ENCODE results near the gene PLXNA4. TPM values are rescaled to one million over a fixed set of nuclear protein-coding genes. Genes with fewer than 3 reads are reported as not detected.
A peak's percentile ranks its signal among the peaks of the same experiment; 100 is the strongest.

The PLXNA4 gene
- total and polyA plus RNA-seq, 2 experiments from 2014 or later, result 1.9 to 4.8 TPM

GRCh38 chr7:132272763-132273371 is 303.4 kb downstream of the PLXNA4 start:
- H3K4me2 ChIP-seq, result no peak overlapping the region
- H3K9me2 ChIP-seq (replicated peaks; ENCODE audit: insufficient read depth), result no peaks in the 10 kb centered on the region
- peaks cover 3% of the 10 kb centered on the region for H3K27me3 ChIP-seq
- H3K79me2 ChIP-seq, result no peaks in the 10 kb centered on the region
- H3K27ac ChIP-seq, result no peak overlapping the region
- H4K20me1 ChIP-seq (ENCODE audit: insufficient read depth, poor library complexity, severe bottlenecking), result no peaks in the 10 kb centered on the region
- DNase-seq (ENCODE audit: low spot score), result no peak
- no peaks in the 10 kb centered on the region for H3K36me3 ChIP-seq (replicated peaks; ENCODE audit: insufficient read depth, low read depth)
- no peak for TF ChIP-seq EZH2 (IDR thresholded peaks at IDR 0.05; ENCODE audit: borderline replicate concordance)
- TF ChIP-seq CTCF (IDR thresholded peaks at IDR 0.05; ENCODE audit: poor library complexity), result no peak
- TF ChIP-seq EZH2phosphoT487 (IDR thresholded peaks at IDR 0.05; ENCODE audit: low read depth, severe bottlenecking, unreplicated experiment), result no peak
- H3K4me1 ChIP-seq (ENCODE audit: insufficient read depth), result no peaks in the 10 kb centered on the region
- H2AFZ ChIP-seq, result no peak overlapping the region
- no peak overlapping the region for H3K4me3 ChIP-seq
- WGBS (ENCODE audit: low lambda C conversion rate, missing lambda C conversion rate), result 81% methylated on average over 9 of the region's 9 CpGs
- H3K9me3 ChIP-seq (ENCODE audit: low read depth), result no peaks in the 10 kb centered on the region

- Histone ChIP-seq H2AFZ (no peak overlapping the region), H3K27me3 (peaks cover 3% of the 10 kb centered on the region), H3K4me3 (no peak overlapping the region), H3K9me3 (ENCODE audit: low read depth) (no peaks in the 10 kb centered on the region), H4K20me1 (ENCODE audit: insufficient read depth, poor library complexity, severe bottlenecking) (no peaks in the 10 kb centered on the region), H3K4me2 (no peak overlapping the region), H3K27ac (no peak overlapping the region), H3K36me3 (replicated peaks; ENCODE audit: insufficient read depth, low read depth) (no peaks in the 10 kb centered on the region), H3K9me2 (replicated peaks; ENCODE audit: insufficient read depth) (no peaks in the 10 kb centered on the region), H3K79me2 (no peaks in the 10 kb centered on the region), H3K4me1 (ENCODE audit: insufficient read depth) (no peaks in the 10 kb centered on the region)
- no peak for TF ChIP-seq CTCF (IDR thresholded peaks at IDR 0.05; ENCODE audit: poor library complexity)
- TF ChIP-seq EZH2phosphoT487 (IDR thresholded peaks at IDR 0.05; ENCODE audit: low read depth, severe bottlenecking, unreplicated experiment), result no peak
- TF ChIP-seq EZH2 (IDR thresholded peaks at IDR 0.05; ENCODE audit: borderline replicate concordance), result no peak
- DNase-seq (ENCODE audit: low spot score), result peak; percentile 27
- 31% methylated on average over 2 of the region's 2 CpGs for WGBS (ENCODE audit: low lambda C conversion rate, missing lambda C conversion rate)
Measured at GRCh38 chr7:132270517-132270916, 305.8 kb downstream of the PLXNA4 start.

- TF ChIP-seq EZH2 (IDR thresholded peaks at IDR 0.05; ENCODE audit: borderline replicate concordance), result no peak
- TF ChIP-seq CTCF (IDR thresholded peaks at IDR 0.05; ENCODE audit: poor library complexity), result no peak
- TF ChIP-seq EZH2phosphoT487 (IDR thresholded peaks at IDR 0.05; ENCODE audit: low read depth, severe bottlenecking, unreplicated experiment), result no peak
Measured at GRCh38 chr7:132269718-132270117, 306.6 kb downstream of the PLXNA4 start.

More at GRCh38 chr7:132269718-132270117, 306.6 kb downstream of the PLXNA4 start:
- peaks cover 3% of the 10 kb centered on the region for H3K27me3 ChIP-seq
- WGBS (ENCODE audit: low lambda C conversion rate, missing lambda C conversion rate), result 65% methylated on average over 5 of the region's 5 CpGs
- no peak overlapping the region for H3K27ac ChIP-seq
- H3K4me3 ChIP-seq, result no peak overlapping the region
- H2AFZ ChIP-seq, result no peak overlapping the region
- no peaks in the 10 kb centered on the region for H3K9me2 ChIP-seq (replicated peaks; ENCODE audit: insufficient read depth)
- no peaks in the 10 kb centered on the region for H3K4me1 ChIP-seq (ENCODE audit: insufficient read depth)
- H3K36me3 ChIP-seq (replicated peaks; ENCODE audit: insufficient read depth, low read depth), result no peaks in the 10 kb centered on the region
- no peaks in the 10 kb centered on the region for H3K9me3 ChIP-seq (ENCODE audit: low read depth)
- H3K79me2 ChIP-seq, result no peaks in the 10 kb centered on the region
- H3K4me2 ChIP-seq, result no peak overlapping the region
- no peak for DNase-seq (ENCODE audit: low spot score)
- no peaks in the 10 kb centered on the region for H4K20me1 ChIP-seq (ENCODE audit: insufficient read depth, poor library complexity, severe bottlenecking)

Measured in hepatocyte (in vitro differentiated cells).